B cell (primary cell): ENCODE results near the gene ZNF138. TPM values are rescaled to one million over a fixed set of nuclear protein-coding genes. Genes with fewer than 3 reads are reported as not detected.

ENCODE experiments used
- ATAC-seq: fragments of 200-7000 bp; cut with Tn5 transposase; one replicate; pipeline ENCODE4 v1.10.0; 2021; ENCODE audit warnings: low read depth, mild to moderate bottlenecking, moderate number of reproducible peaks, moderate library complexity
- CTCF ChIA-PET: fragments of 350-600 bp; sonication (Branson Sonifier 250); formaldehyde crosslinking; loops from one replicate; lab custom pipeline; 2021; ENCODE audit warnings: antibody characterized with exemption, inconsistent platforms; lab: Charles Lee
- POLR2A ChIA-PET: fragments of 350-600 bp; sonication (Branson Sonifier 250); formaldehyde crosslinking; loops from one replicate; lab custom pipeline; 2021; ENCODE audit warnings: antibody characterized with exemption; lab: Charles Lee
- DNase-seq: peaks from one replicate; pipeline ENCODE4 v3.0.0; 2013
- H2AFZ ChIP-seq: 2 replicates; pipeline ENCODE4 v1.6.1; 2012; ENCODE audit warnings: mild to moderate bottlenecking, low read depth, low read length; ENCODE audit not compliant: insufficient read depth, poor library complexity, severe bottlenecking
- H3K27ac ChIP-seq, 2 donors: 1 replicate in 1 of 2; 2 replicates in 1 of 2; pipeline ENCODE4 v1.5.1; 2012 to 2013; ENCODE audit warnings: low read length in 2 of 2, mild to moderate bottlenecking in 2 of 2, moderate library complexity in 1 of 2
- H3K27me3 ChIP-seq, 4 experiments: fragments of 200-600 bp in 1 of 4; sonication (generic) in 1 of 4; replicated peaks in 1 of 4; 1 replicate in 2 of 4; 2 replicates in 2 of 4; pipeline versions ENCODE4 v1.6.1 to v1.7.0; 2013 to 2016; ENCODE audit warnings: low read length in 3 of 4, mild to moderate bottlenecking in 2 of 4, mixed read lengths in 1 of 4, moderate library complexity in 1 of 4; ENCODE audit not compliant: insufficient read depth in 4 of 4, control insufficient read depth in 3 of 4; ENCODE audit errors: control extremely low read depth in 1 of 4
- H3K36me3 ChIP-seq, 2 experiments: replicated peaks in 1 of 2; 1 replicate in 1 of 2; 2 replicates in 1 of 2; pipeline versions ENCODE4 v1.6.1 to v1.7.1; 2013; ENCODE audit warnings: low read length in 1 of 2; ENCODE audit not compliant: insufficient read depth in 2 of 2, control insufficient read depth in 1 of 2; ENCODE audit errors: control extremely low read depth in 1 of 2, extremely low read depth in 1 of 2
- H3K4me1 ChIP-seq, 2 donors: fragments of 200-600 bp in 1 of 2; sonication (generic) in 1 of 2; 1 replicate in 1 of 2; 2 replicates in 1 of 2; pipeline versions ENCODE4 v1.5.1 to v1.6.1; 2013 to 2017; ENCODE audit warnings: low read length in 2 of 2; ENCODE audit not compliant: control insufficient read depth in 2 of 2, insufficient read depth in 2 of 2
- H3K4me2 ChIP-seq: replicated peaks from 2 replicates; pipeline ENCODE3; 2012; ENCODE audit warnings: mild to moderate bottlenecking, low read depth, low read length; ENCODE audit not compliant: poor library complexity, severe bottlenecking
- H3K4me3 ChIP-seq, 5 experiments: fragments of 200-600 bp in 1 of 5; sonication (generic) in 1 of 5; 1 replicate in 3 of 5; 2 replicates in 2 of 5; pipeline versions ENCODE4 v1.5.1 to v1.7.0; 2011 to 2016; ENCODE audit warnings: low read length in 4 of 5, mild to moderate bottlenecking in 4 of 5, low read depth in 2 of 5, control low read depth in 1 of 5, moderate library complexity in 1 of 5; ENCODE audit not compliant: insufficient read depth in 1 of 5; ENCODE audit errors: control extremely low read depth in 1 of 5, extremely low read depth in 1 of 5
- H3K79me2 ChIP-seq: fragments of 200-600 bp; sonication (generic); one replicate; pipeline ENCODE4 v1.6.0; 2016; ENCODE audit warnings: low read length; ENCODE audit not compliant: control insufficient read depth, insufficient read depth
- H3K9ac ChIP-seq: fragments of 200-600 bp; sonication (generic); 2 replicates; pipeline ENCODE4 v1.6.1; 2017; ENCODE audit warnings: mild to moderate bottlenecking, low read length, moderate library complexity
- H3K9me3 ChIP-seq, 3 donors: one replicate each; pipeline versions ENCODE4 v1.6.1 to v1.7.1; 2013; ENCODE audit warnings: low read length in 2 of 3; ENCODE audit not compliant: control insufficient read depth in 2 of 3, insufficient read depth in 1 of 3; ENCODE audit errors: control extremely low read depth in 1 of 3
- H4K20me1 ChIP-seq: 2 replicates; pipeline ENCODE4 v1.6.0; 2012; ENCODE audit warnings: mild to moderate bottlenecking, low read length; ENCODE audit not compliant: insufficient read depth, control insufficient read depth, poor library complexity, severe bottlenecking
- H3K27ac Mint-ChIP-seq: one replicate; pipeline ENCODE4 v1.8.0; 2021; ENCODE audit warnings: mixed read lengths
- H3K27me3 Mint-ChIP-seq: one replicate; pipeline ENCODE4 v1.8.0; 2021; ENCODE audit warnings: mixed read lengths
- H3K4me1 Mint-ChIP-seq: one replicate; pipeline ENCODE4 v1.8.0; 2021; ENCODE audit warnings: mixed read lengths
- H3K4me3 Mint-ChIP-seq: one replicate; pipeline ENCODE4 v1.8.0; 2021; ENCODE audit warnings: mixed read lengths
- H3K9me3 Mint-ChIP-seq: one replicate; pipeline ENCODE4 v1.8.0; 2022; ENCODE audit warnings: mixed read lengths; ENCODE audit not compliant: insufficient read depth
- CTCF ChIP-seq: fragments of 200-600 bp; IDR thresholded peaks from one replicate; pipeline ENCODE4 v1.8.0; 2022; ENCODE audit warnings: antibody characterized with exemption, mild to moderate bottlenecking
- EZH2 ChIP-seq: IDR thresholded peaks from 2 replicates; pipeline ENCODE4 v1.6.1; 2012; ENCODE audit warnings: borderline replicate concordance, low read depth, mild to moderate bottlenecking, moderate library complexity, low read length; ENCODE audit not compliant: insufficient read depth, poor library complexity, severe bottlenecking
- WGBS: methylation state at CpG from one replicate; pipeline ENCODE4 v1.1.5; 2013; ENCODE audit warnings: missing lambda C conversion rate; ENCODE audit not compliant: insufficient coverage; 5-methylcytosine and 5-hydroxymethylcytosine counted together
- intact Hi-C: fragments of 100-400 bp; cut with micrococcal nuclease; formaldehyde crosslinking; loops from one replicate; pipeline ENCODE4 v1.10.0; 2022
- polyA plus RNA-seq: library from polyadenylated mRNA; depleted of rRNA; stranded (reverse); fragments of >200 nt; gene quantifications from 2 replicates; pipeline ENCODE4 v1.2.3, GENCODE V29; 2012
- total RNA-seq, 2 donors: library from RNA; stranded (reverse); fragments of 120-200 nt in 1 of 2; gene quantifications; 1 replicate in 1 of 2; 2 replicates in 1 of 2; pipeline versions ENCODE4 v1.2.3 to v1.2.4, GENCODE V29; 2013 to 2022

Gene ZNF138
- total and polyA plus RNA-seq, 2 donors (not counting 1 experiment from before 2014, with no cell fraction given) = 10.1 to 26.6 TPM

DNA sequence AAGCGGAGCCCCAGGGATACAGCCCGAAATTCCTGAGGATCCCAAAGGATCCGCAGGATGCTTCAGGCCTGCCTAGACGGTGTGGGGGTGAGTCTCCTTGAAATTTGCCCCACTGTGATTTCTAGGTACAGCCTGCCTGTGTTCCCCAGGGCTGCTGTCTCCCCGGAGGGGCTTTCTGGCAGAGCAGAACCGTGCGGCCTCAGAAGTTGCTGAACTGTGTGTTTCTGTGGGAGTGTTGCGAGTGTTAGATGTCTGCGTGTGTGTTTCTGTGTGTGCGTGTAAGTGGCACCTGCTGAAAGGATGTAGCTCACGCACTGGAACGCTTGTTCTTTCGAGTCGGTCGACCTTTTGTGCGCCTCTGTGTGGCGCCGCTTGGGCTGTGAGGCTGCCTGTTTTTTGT, 81.0 kb downstream of the ZNF138 start:
- Histone ChIP-seq H3K4me2 (no peak overlapping the region), H3K36me3 (no peaks in the 10 kb centered on the region), H3K9ac (no peak overlapping the region), H3K4me1 (peaks cover 0 to 10% of the 10 kb centered on the region in 2 donors), H2AFZ (no peak overlapping the region), H3K27ac (no peak overlapping the region), H3K27me3 (peaks cover 0 to 18% (median 2%) of the 10 kb centered on the region in 4 experiments), H3K4me3 (no peak overlapping the region), H3K9me3 (peaks cover 0 to 54% (median 0%) of the 10 kb centered on the region in 3 donors), H4K20me1 (no peaks in the 10 kb centered on the region), H3K79me2 (no peaks in the 10 kb centered on the region)
- POLR2A ChIA-PET = no interaction called here
- WGBS = 96% methylated on average over 18 of the region's 18 CpGs
- DNase-seq (no peak), ATAC-seq (no peak)
- Mint-ChIP-seq H3K27me3 (peaks cover 14% of the 10 kb centered on the region), H3K4me1 (peaks cover 5% of the 10 kb centered on the region), H3K4me3 (no peak overlapping the region), H3K27ac (no peak overlapping the region), H3K9me3 (no peaks in the 10 kb centered on the region)
- CTCF ChIA-PET = no interaction called here
- intact Hi-C loops = no loop called here
- TF ChIP-seq CTCF (no peak), EZH2 (no peak)

DNA sequence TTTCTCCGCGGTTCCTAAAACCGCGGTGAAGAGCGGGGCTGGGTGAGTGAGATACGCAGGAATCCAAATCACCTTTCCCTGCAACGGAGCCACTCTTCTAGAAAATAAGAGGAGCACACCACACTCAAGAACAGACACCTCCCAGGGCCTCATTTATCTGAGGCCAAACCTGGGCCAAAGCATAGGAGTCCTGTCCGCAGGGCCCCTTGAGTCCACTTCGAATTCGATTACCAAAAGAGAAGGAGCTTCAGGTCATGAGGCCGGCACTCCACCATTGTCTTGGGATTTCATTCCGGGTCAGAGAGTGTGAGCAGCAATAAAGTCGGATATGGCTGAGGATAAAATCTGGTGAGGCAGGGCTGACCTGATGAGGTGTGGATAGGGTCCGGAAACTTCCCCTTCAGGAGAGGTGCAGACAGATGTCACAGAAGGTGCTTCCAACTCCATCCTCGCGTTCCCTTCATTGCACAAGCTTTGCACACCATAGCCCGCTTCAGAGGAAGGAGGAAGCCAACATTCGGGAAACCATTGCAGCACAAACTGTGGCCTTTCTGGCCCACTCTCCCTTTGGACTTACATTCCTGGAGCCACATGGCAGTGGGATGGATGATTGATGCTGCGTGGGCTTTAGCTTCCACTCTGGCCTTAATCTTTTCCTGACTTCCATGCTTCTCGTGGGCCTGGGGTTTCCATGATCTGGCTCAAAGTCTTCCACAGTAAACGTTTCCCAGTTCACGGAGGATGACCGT, 81.6 kb downstream of the ZNF138 start:
- H3K4me2 ChIP-seq = no peak overlapping the region
- TF ChIP-seq CTCF = no peak
- no peak for TF ChIP-seq EZH2
- H3K79me2 ChIP-seq = no peaks in the 10 kb centered on the region
- no peak overlapping the region for H3K27ac ChIP-seq
- H2AFZ ChIP-seq = no peak overlapping the region
- POLR2A ChIA-PET = no interaction called here
- CTCF ChIA-PET = no interaction called here
- no peak for DNase-seq
- H3K36me3 ChIP-seq = no peaks in the 10 kb centered on the region
- peaks cover 0 to 10% of the 10 kb centered on the region in 2 donors for H3K4me1 ChIP-seq
- no peak for ATAC-seq
- H3K9ac ChIP-seq = no peak overlapping the region
- Mint-ChIP-seq H3K9me3 (no peaks in the 10 kb centered on the region), H3K4me1 (peaks cover 5% of the 10 kb centered on the region), H3K27ac (no peak overlapping the region), H3K27me3 (peaks cover 14% of the 10 kb centered on the region), H3K4me3 (no peak overlapping the region)
- H3K4me3 ChIP-seq = no peak overlapping the region
- intact Hi-C loops = no loop called here
- H4K20me1 ChIP-seq = no peaks in the 10 kb centered on the region
- H3K9me3 ChIP-seq = peaks cover 0 to 54% (median 0%) of the 10 kb centered on the region in 3 donors
- peaks cover 0 to 18% (median 2%) of the 10 kb centered on the region in 4 experiments for H3K27me3 ChIP-seq
- 94% methylated on average over 18 of the region's 23 CpGs for WGBS
